ENCODE data around the gene SBF2.

Gene SBF2

DNA sequence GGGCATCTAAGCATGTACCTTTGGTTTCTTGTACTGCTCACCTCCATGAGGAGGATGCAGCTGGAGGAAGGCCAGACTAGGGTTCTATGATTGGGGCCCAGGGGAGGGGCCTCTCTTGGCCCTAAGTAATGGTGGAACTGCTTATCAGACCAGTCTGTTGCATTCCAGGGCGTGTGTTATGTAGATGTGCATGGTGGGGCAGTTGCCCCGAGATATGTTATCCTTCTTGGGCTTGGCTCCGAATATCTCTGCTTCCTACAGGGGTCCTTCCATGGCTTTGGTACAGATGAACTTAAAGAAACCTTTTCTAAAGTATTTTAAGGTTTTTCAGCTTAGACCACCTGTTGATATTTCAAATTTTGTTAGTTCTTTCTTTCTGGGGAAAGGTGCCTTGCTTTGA, 504.1 kb downstream of the SBF2 start:
- no peak for DNase-seq

- no peak for DNase-seq
Observed at GRCh38 chr11:9787981-9788521, 506.0 kb downstream of the SBF2 start.

- DNase-seq = no peak
Observed at GRCh38 chr11:9787260-9787659, 506.8 kb downstream of the SBF2 start.

DNA sequence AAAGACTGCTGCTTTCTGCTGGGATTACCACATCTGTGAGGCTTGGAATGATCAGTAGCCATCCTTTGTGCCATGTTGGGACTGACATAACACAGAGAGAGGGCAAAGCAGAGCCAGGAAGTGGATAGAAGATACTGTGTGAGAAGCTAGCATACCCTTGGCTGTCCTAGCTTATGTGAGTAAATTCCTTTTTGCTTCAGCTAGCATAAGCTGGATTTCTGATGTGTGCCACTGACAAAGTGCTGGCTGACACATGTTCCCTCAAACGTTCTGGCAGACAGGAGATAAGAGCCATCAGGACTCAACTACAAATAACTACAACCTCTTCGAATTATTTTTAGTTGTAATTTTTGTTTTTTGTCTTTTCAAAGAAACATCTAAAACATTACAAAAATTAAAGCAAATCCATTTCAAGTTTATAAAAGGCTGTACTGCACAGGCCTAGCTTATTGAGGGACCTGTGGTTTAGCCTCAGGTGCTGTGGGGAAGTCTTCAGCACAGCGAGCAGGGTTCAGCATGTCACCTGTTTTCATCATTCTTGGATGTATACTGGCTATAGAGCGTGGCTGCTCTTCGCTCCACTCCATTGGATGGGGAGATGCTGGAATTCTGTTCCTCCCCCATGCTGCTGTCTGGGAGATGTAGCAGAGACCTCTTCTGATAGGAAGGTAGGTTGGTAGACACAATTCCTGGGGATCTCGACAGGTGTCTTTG, 509.3 kb downstream of the SBF2 start:
- no peak for DNase-seq

- no peak for DNase-seq
Observed at GRCh38 chr11:9783986-9784385, 510.0 kb downstream of the SBF2 start.

DNA sequence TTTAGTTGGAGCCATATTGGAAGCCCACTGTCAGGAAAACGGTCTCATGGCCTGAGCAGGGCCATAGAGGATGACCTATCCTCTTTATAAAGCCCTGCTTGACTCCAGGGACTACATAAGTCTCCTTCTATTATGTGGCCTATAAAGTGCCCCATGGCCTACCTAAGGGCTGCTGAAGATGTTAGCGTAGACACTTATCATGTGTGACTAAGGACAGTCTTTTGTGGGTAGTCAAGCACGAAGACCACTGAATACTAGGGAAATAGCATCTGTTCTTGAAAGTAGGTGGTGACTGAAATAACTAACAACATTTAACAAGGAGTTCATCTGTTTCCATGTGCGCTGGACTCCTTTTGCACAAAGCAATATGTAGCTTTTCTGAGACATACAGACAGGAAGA, 513.1 kb downstream of the SBF2 start:
- no peak for DNase-seq

DNA sequence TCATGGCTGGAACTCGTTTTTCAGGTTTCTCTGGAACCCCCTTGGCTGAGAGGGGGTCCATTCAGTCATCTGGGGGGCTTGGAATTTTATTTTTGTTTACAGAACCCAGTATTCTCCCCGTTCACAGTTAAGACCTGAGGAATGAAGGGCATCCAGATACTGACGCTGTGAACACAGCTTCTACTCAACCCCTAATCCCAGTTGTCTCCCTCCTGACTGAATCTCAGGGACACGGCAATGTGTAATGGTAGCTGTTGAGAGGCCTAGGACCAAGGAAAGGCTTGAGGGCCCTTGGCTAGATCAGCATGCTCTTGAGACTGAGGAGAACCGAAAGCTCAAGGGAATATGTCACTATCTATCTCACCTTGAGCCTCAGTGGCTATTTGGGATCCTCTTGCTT, 516.5 kb downstream of the SBF2 start:
- no peak for DNase-seq

- DNase-seq = no peak
Observed at GRCh38 chr11:9777066-9777465, 517.0 kb downstream of the SBF2 start.

DNA sequence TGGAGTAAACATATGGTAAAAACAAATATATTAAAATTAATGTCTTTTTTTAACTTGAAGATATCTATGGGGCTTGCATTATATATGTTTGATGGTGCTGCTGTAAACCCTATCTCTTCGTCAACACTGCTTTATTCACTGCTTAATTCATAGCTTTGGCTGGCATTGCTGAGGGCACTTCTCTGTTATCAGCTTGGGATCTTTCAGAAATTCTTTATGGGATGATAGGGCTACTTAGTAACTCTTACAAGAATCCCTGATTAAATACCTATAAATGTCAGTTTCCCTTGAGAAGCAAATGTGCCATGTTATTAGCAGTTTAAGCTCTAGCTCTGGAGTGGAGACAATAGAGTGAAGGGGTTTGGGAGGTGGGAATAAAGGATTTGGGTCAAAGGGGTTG, 517.8 kb downstream of the SBF2 start:
- DNase-seq = no peak

DNA sequence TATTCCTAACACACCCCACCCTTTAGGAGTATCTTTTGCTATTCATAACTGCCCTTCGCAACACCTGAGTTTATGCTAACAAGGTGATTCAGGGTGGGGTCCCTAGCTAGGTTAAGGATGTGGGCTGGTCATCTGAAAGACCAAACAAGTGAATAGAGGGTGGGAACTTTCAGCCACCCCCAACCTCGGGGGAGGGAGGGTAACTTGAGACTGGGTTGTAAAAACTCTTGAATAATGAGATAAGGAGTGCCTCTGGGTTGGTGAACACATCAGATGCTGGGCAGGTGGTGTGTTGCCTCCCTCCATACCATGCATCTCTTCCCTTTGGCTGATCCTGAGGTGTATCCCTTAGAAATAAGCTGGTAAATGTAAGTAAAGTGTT, 518.6 kb downstream of the SBF2 start:
- no peak for DNase-seq

DNA sequence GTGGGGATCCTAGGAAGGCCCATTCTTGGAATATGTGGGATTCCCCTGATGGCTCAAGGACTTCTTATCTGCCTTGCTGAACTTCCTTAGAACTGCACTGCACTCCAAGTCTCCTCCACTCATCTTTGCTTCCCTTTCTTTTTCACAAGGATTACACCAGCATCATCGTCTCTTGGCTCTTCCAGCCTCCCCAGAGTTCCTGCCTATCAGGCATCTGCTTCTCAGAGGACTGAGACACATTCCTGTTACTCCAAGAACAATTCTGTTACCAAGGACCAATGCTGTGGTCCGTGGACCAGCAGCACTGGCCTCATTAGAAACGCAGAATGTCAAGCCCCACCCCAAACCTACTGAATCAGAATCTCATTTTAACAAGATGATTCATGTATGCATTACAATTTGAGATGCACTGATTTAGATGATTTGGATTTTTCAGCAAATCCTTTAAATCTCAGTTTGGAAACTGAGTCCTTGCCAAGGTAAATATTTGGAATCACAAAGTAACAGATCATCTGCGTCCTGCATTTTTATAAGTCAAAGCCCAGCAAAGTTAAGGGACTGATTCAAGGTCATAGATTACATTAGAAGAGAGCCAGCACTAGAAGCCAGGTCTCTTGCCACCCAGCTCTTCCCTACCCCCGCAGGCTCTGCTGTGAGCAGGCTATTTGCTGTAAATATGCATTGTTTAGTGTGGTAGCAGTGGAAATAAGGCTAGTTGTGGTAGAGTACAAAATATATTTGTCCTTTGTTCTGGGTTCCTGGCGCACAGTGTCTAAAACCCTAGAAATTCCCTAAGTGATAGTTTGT, 519.2 kb downstream of the SBF2 start:
- DNase-seq = no peak

GRCh38 chr11:9774109-9774508, 519.9 kb downstream of the SBF2 start:
- no peak for DNase-seq

DNA sequence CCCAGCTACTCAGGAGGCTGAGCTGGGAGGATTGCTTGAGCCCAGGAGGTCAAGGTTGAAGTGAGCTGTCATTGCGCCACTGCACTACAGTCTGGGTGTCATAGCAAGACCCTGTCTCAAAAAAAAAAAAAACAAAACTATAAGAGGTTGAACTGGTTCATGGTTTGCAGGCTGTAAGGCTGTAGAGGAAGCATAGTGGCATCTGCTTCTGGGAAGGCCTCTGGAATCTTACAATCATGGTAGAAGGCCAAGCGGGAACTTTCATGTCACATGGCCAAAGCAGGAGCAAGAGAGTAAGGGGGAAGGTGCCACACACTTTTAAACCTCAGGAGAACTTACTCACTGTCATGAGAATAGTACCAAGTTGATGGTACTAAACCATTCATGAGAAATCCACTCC, 520.5 kb downstream of the SBF2 start:
- no peak for DNase-seq

DNA sequence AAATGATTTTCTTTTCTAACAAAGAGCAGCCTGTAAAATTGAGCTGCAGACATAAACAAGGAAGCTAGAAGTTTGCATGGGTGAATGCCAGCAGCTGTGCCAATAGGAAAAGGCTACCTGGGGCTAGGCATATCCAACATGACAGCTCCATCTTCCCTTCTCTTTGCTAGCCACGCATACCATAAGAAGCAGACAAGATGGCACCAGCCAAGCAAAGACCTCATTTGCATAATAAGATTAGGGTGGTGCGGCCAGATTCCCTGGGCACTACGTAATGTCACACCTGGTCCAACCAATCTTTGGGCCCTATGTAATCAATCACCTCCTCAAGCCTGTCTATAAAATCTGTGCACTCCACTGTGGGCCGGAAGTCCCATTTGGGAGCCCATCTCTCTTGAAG, 521.8 kb downstream of the SBF2 start:
- no peak for DNase-seq

- DNase-seq = no peak
Observed at GRCh38 chr11:9771071-9771511, 522.9 kb downstream of the SBF2 start.

DNA sequence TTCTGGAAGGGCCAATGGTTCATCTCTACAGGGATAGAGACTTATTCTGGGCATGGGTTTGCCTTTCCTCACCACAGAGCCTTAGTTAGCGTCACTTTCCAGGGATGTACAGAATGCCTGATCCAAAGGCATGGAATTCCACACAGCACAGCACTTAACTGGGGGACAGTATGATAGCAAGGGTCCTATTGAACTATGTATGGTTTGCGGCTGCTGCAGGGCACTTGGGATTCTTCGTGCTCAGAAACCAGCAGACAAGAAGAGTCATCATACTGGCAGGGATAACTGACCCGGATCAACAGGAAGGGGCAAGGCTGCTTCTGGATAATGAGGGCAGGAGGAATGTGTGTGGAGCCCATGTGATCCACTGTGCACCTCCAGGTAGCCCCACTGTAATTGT, 524.4 kb downstream of the SBF2 start:
- DNase-seq = no peak

DNA sequence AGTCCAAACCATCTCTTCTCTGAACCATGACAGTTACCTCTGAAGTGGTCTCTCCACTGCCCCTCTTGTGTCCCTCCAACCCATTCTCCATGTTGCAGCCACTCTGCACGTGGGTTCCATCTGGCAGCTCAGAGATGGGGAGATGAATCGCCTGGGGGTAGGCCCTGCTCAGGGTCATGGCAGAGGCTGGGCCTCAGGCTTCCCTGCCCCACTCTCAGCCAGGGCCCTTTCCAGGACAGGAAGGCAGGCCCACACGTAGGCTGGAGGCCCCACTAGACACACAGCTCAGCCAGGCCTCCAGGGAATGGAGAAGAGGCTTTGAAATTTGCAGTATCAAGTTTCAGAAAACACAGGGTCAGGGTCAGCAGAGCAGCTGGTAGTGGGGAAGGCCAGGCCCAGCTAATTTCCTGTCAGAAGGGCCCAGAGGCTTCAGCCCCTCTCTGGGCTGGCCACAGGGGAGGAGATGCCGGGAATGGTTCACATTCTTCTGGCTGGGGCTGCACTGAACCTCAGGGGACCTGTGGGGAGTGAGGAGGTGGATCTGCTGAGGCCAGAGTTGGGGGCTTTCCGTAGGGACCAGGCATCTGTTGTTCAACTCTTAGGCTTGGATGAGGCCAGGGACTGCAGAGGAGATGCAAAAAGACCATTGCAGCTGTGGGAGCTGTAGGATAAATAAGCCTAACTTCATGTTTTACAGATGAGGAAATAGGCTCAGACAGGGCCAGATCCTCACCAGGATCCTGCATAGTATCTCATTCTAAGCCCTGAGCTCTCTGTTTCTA, 528.5 kb downstream of the SBF2 start:
- peak; percentile 12 for DNase-seq

DNA sequence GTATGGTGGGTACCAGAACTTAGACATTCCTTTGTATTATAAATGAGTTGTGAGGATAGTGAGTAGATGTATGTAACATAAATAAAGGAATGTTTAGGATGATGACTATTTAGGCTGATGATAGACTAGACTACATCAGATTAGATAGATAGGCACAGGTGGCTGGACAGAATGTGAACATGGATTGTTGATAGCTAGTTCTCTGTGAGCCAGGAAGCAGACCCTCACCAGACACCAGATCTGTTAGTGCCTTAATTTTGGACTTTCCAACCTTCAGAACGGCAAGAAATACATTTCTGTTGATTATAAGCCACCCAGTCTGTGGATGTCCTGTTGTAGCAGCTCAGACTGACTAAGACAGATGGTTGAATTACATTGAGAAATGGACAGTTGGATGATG, 530.7 kb downstream of the SBF2 start:
- no peak for DNase-seq

- DNase-seq = no peak
Observed at GRCh38 chr11:9762531-9762930, 531.5 kb downstream of the SBF2 start.

GRCh38 chr11:9761441-9761945, 532.5 kb downstream of the SBF2 start:
- DNase-seq = no peak

DNA sequence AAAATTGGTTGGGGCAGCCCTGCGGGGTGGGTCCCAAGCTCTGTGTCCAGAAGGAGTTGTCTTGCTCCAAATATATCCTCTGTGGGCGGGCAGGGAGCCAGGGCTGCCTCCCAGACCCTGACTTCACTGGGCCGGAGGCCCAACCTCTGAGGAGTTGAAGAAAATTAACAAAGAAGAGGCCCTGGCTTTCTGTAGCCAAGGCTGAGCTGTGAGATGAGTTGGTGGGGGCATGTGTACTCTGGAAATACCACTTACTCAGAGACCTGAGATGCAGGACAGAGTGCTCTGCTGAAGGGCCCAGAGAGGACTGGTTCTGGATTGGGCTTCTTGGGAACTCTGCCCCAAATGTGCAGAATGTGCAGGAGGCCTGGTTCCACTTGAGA, 533.8 kb downstream of the SBF2 start:
- no peak for DNase-seq

DNA sequence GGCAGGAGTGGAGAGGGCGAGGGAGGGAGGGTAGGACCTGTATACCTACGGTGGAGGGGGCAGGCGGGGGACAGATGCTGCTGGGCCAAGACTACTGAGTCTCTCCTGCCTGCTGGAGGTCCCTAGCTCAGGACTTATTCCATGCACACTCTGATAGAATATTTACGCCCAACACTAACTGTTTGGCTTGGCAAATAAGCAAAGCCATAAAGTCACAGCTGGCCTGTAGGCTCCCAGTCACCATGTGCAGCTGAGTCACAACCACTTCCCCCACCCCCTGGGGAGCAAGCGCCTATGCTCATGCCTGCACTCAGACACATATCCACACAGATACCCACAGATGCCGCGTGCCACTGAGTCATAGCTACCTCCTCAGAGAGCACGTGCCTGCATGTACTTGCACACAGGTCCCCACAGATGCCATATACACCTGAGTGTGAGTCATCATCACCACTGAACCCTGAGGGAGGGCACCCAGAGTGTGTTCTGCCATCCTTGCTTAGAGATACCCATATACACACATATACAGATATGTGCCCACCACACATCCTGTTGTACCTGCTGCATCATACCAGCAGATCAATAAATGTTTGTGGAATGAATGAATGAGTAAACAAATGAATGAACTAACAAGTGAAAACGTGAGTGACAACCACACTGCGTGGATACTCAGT, 534.4 kb downstream of the SBF2 start:
- DNase-seq = peak; percentile 75
